Smooth muscle cell (in vitro differentiated cells): ENCODE data around the gene FOXP4. TPM values are rescaled to one million over a fixed set of nuclear protein-coding genes. Genes with fewer than 3 reads are reported as not detected.

ENCODE experiments used
- DNase-seq: peaks from one replicate; lab custom pipeline; 2025; ENCODE audit not compliant: unreplicated experiment; lab: John Stamatoyannopoulos, UW
- H2AFZ ChIP-seq: fragments of 200-600 bp; sonication (generic); 2 replicates; pipeline ENCODE4 v1.6.0; 2016; ENCODE audit warnings: antibody characterized with exemption, low read depth, mild to moderate bottlenecking
- H3F3A ChIP-seq: fragments of 200-600 bp; sonication (generic); 2 replicates; pipeline ENCODE4 v1.6.0; 2017; ENCODE audit warnings: antibody characterized with exemption, low read depth
- H3K27ac ChIP-seq: fragments of 200-600 bp; sonication (generic); 2 replicates; pipeline ENCODE4 v1.5.1; 2016; ENCODE audit warnings: low read depth, mild to moderate bottlenecking
- H3K27me3 ChIP-seq: fragments of 200-600 bp; sonication (generic); 2 replicates; pipeline ENCODE4 v1.6.1; 2016; ENCODE audit warnings: low read depth, mild to moderate bottlenecking
- H3K36me3 ChIP-seq: fragments of 200-600 bp; sonication (generic); 2 replicates; pipeline ENCODE4 v1.5.1; 2016; ENCODE audit warnings: low read depth
- H3K4me1 ChIP-seq: fragments of 200-600 bp; sonication (generic); 2 replicates; pipeline ENCODE4 v1.5.1; 2016; ENCODE audit warnings: low read depth
- H3K4me2 ChIP-seq: fragments of 200-600 bp; sonication (generic); 2 replicates; pipeline ENCODE4 v1.6.0; 2016; ENCODE audit warnings: mild to moderate bottlenecking
- H3K4me3 ChIP-seq: fragments of 200-600 bp; sonication (generic); 2 replicates; pipeline ENCODE4 v1.5.1; 2016; ENCODE audit warnings: mild to moderate bottlenecking
- H3K79me2 ChIP-seq: fragments of 200-600 bp; sonication (generic); 2 replicates; pipeline ENCODE4 v1.6.0; 2016; ENCODE audit warnings: low read depth, mild to moderate bottlenecking
- H3K9ac ChIP-seq: fragments of 200-600 bp; sonication (generic); 2 replicates; pipeline ENCODE4 v1.6.0; 2016; ENCODE audit warnings: low read depth
- H3K9me3 ChIP-seq: fragments of 200-600 bp; sonication (generic); replicated peaks from 2 replicates; pipeline ENCODE4 v1.5.1; 2016; ENCODE audit warnings: low read depth
- H4K20me1 ChIP-seq: fragments of 200-600 bp; sonication (generic); 2 replicates; pipeline ENCODE4 v1.6.0; 2016; ENCODE audit warnings: low read depth
- WGBS: methylation state at CpG from one replicate; pipeline ENCODE4 v1.1.7; 2016; ENCODE audit warnings: low lambda C conversion rate; 5-methylcytosine and 5-hydroxymethylcytosine counted together
- polyA plus RNA-seq: library from polyadenylated mRNA; unstranded; fragments of >200 nt; fragmentation: Nextera tagmentation; extraction: Ambion mirVana; gene quantifications from 2 replicates; pipeline ENCODE4 v1.2.1, GENCODE V29; 2016
- total RNA-seq: library from RNA; depleted of rRNA; stranded (reverse); fragments of >200 nt; gene quantifications from 2 replicates; pipeline ENCODE4 v1.2.3, GENCODE V29; 2014
- TF ChIP-seq, protein P1 (sequence below): fragments of 200-600 bp; sonication (generic); IDR thresholded peaks from 2 replicates; pipeline ENCODE4 v1.5.1; 2017; ENCODE audit warnings: borderline replicate concordance, mild to moderate bottlenecking, antibody characterized with exemption; ENCODE audit not compliant: insufficient read depth, poor library complexity, severe bottlenecking

The FOXP4 gene
- total and polyA plus RNA-seq, 2 experiments from 2014 or later = 5.3 to 31.9 TPM

- Histone ChIP-seq H3K27ac (no peak overlapping the region), H3K79me2 (no peaks in the 10 kb centered on the region), H3K4me3 (no peak overlapping the region), H3K9me3 (no peaks in the 10 kb centered on the region), H3K4me1 (peaks cover 7% of the 10 kb centered on the region), H3K27me3 (no peaks in the 10 kb centered on the region), H3F3A (no peaks in the 10 kb centered on the region), H3K4me2 (no peak overlapping the region), H3K9ac (no peak overlapping the region), H3K36me3 (no peaks in the 10 kb centered on the region), H4K20me1 (no peaks in the 10 kb centered on the region), H2AFZ (no peak overlapping the region)
- TF ChIP-seq, protein P1, sequence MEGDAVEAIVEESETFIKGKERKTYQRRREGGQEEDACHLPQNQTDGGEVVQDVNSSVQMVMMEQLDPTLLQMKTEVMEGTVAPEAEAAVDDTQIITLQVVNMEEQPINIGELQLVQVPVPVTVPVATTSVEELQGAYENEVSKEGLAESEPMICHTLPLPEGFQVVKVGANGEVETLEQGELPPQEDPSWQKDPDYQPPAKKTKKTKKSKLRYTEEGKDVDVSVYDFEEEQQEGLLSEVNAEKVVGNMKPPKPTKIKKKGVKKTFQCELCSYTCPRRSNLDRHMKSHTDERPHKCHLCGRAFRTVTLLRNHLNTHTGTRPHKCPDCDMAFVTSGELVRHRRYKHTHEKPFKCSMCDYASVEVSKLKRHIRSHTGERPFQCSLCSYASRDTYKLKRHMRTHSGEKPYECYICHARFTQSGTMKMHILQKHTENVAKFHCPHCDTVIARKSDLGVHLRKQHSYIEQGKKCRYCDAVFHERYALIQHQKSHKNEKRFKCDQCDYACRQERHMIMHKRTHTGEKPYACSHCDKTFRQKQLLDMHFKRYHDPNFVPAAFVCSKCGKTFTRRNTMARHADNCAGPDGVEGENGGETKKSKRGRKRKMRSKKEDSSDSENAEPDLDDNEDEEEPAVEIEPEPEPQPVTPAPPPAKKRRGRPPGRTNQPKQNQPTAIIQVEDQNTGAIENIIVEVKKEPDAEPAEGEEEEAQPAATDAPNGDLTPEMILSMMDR = no peak
- 91% methylated on average over 9 of the region's 14 CpGs for WGBS
- DNase-seq = no peak
Observed at GRCh38 chr6:41599852-41600445, 53.8 kb downstream of the FOXP4 start.

- no peaks in the 10 kb centered on the region for H3K9me3 ChIP-seq
- H3K27me3 ChIP-seq = no peaks in the 10 kb centered on the region
- no peak for DNase-seq
- TF ChIP-seq, protein P1 = no peak
- no peak overlapping the region for H3K27ac ChIP-seq
- H4K20me1 ChIP-seq = no peaks in the 10 kb centered on the region
- H3K4me2 ChIP-seq = no peak overlapping the region
- no peaks in the 10 kb centered on the region for H3K79me2 ChIP-seq
- no peak overlapping the region for H3K4me3 ChIP-seq
- H3K4me1 ChIP-seq = peaks cover 7% of the 10 kb centered on the region
- H3F3A ChIP-seq = no peaks in the 10 kb centered on the region
- 81% methylated on average over 22 of the region's 22 CpGs for WGBS
- H3K36me3 ChIP-seq = no peaks in the 10 kb centered on the region
- no peak overlapping the region for H3K9ac ChIP-seq
- H2AFZ ChIP-seq = no peak overlapping the region
Observed at GRCh38 chr6:41600499-41601247, 54.5 kb downstream of the FOXP4 start.

- Histone ChIP-seq H3K79me2 (no peaks in the 10 kb centered on the region), H2AFZ (no peak overlapping the region), H3F3A (no peaks in the 10 kb centered on the region), H3K27ac (no peak overlapping the region), H3K27me3 (no peaks in the 10 kb centered on the region), H3K36me3 (no peaks in the 10 kb centered on the region), H3K9me3 (no peaks in the 10 kb centered on the region), H4K20me1 (no peaks in the 10 kb centered on the region), H3K4me3 (no peak overlapping the region), H3K4me2 (no peak overlapping the region), H3K4me1 (peaks cover 7% of the 10 kb centered on the region), H3K9ac (no peak overlapping the region)
- TF ChIP-seq, protein P1 = no peak
- 97% methylated on average over 6 of the region's 6 CpGs for WGBS
- no peak for DNase-seq
Observed at GRCh38 chr6:41601248-41601549, 55.0 kb downstream of the FOXP4 start.

- Histone ChIP-seq H2AFZ (no peak overlapping the region), H3K4me1 (peaks cover 7% of the 10 kb centered on the region), H3K4me3 (no peak overlapping the region), H3K9me3 (no peaks in the 10 kb centered on the region), H3K79me2 (no peaks in the 10 kb centered on the region), H3K9ac (no peak overlapping the region), H3K27me3 (no peaks in the 10 kb centered on the region), H3K27ac (no peak overlapping the region), H4K20me1 (no peaks in the 10 kb centered on the region), H3K36me3 (no peaks in the 10 kb centered on the region), H3K4me2 (peak overlapping the region; percentile 79), H3F3A (no peaks in the 10 kb centered on the region)
- WGBS = 85% methylated on average over 4 of the region's 4 CpGs
- DNase-seq = no peak
- TF ChIP-seq, protein P1 = no peak
Observed at GRCh38 chr6:41602422-41602743, 56.2 kb downstream of the FOXP4 start.
